CD4-positive, CD25-positive, alpha-beta regulatory T cell (primary cell): ENCODE results near the gene DCAF11. TPM values are rescaled to one million over a fixed set of nuclear protein-coding genes. Genes with fewer than 3 reads are reported as not detected.

Source experiments
- ATAC-seq, 2 donors: fragments of 150-1000 bp; cut with Tn5 transposase; one replicate each; pipeline ENCODE4 v1.10.0; 2021; ENCODE audit warnings: low read depth in 2 of 2, moderate number of reproducible peaks in 2 of 2, moderate library complexity in 1 of 2
- DNase-seq, 3 donors: peaks; one replicate each; pipeline versions ENCODE4 v3.0.0 to v3.0.0-alpha.2; 2012 to 2022; ENCODE audit warnings: mixed read lengths in 1 of 3
- H3K27ac ChIP-seq: one replicate; pipeline ENCODE4 v1.7.0; 2013; ENCODE audit warnings: mild to moderate bottlenecking, low read length; ENCODE audit not compliant: insufficient read depth, poor library complexity, severe bottlenecking
- H3K27me3 ChIP-seq: one replicate; pipeline ENCODE4 v1.7.0; 2013; ENCODE audit warnings: low read length; ENCODE audit not compliant: control insufficient read depth, insufficient read depth
- H3K36me3 ChIP-seq: one replicate; pipeline ENCODE4 v1.7.0; 2013; ENCODE audit warnings: mild to moderate bottlenecking, low read length, moderate library complexity; ENCODE audit not compliant: control insufficient read depth, insufficient read depth
- H3K4me1 ChIP-seq: 2 replicates; pipeline ENCODE4 v1.7.0; 2013; ENCODE audit warnings: mild to moderate bottlenecking, low read length; ENCODE audit not compliant: insufficient read depth, control insufficient read depth, poor library complexity, severe bottlenecking
- H3K4me3 ChIP-seq: one replicate; pipeline ENCODE4 v1.7.0; 2013; ENCODE audit warnings: low read depth, mild to moderate bottlenecking, low read length, moderate library complexity
- H3K9me3 ChIP-seq, 2 experiments: 1 replicate in 1 of 2; 2 replicates in 1 of 2; pipeline ENCODE4 v1.7.0; 2013; ENCODE audit warnings: low read length in 2 of 2, mild to moderate bottlenecking in 1 of 2, moderate library complexity in 1 of 2; ENCODE audit not compliant: control insufficient read depth in 2 of 2
- H3K27ac Mint-ChIP-seq, 3 donors: one replicate each; pipeline ENCODE4 v1.8.0; 2020 to 2022; ENCODE audit warnings: mild to moderate bottlenecking in 3 of 3, mixed read lengths in 3 of 3, moderate library complexity in 2 of 3
- H3K27me3 Mint-ChIP-seq: one replicate; pipeline ENCODE4 v1.8.0; 2022; ENCODE audit warnings: mild to moderate bottlenecking, mixed read lengths
- H3K36me3 Mint-ChIP-seq: one replicate; pipeline ENCODE4 v1.8.0; 2020; ENCODE audit warnings: mixed read lengths
- H3K4me1 Mint-ChIP-seq, 4 donors: one replicate each; pipeline ENCODE4 v1.8.0; 2020 to 2022; ENCODE audit warnings: mixed read lengths in 4 of 4, mild to moderate bottlenecking in 1 of 4
- H3K4me3 Mint-ChIP-seq, 4 donors: one replicate each; pipeline ENCODE4 v1.8.0; 2020 to 2022; ENCODE audit warnings: mild to moderate bottlenecking in 4 of 4, mixed read lengths in 4 of 4, moderate library complexity in 3 of 4
- H3K9me3 Mint-ChIP-seq, 7 donors: one replicate each; pipeline ENCODE4 v1.8.0; 2020 to 2022; ENCODE audit warnings: mixed read lengths in 7 of 7, mild to moderate bottlenecking in 3 of 7, moderate library complexity in 2 of 7
- polyA plus RNA-seq, 4 donors: library from polyadenylated mRNA; unstranded; fragments of 300-500 nt; fragmentation: Illumina TruSeq; gene quantifications; one replicate each; pipeline ENCODE4 v1.2.3, GENCODE V29; 2021
- total RNA-seq: library from RNA; stranded (reverse); gene quantifications from one replicate; pipeline ENCODE4 v1.2.3, GENCODE V29; 2022

Gene DCAF11
- total and polyA plus RNA-seq, 5 donors from 2014 or later: 73.4 to 97.8 (median 84.8) TPM

GRCh38 chr14:24075485-24076301, 38.9 kb upstream of the DCAF11 start:
- Histone ChIP-seq H3K4me1 (peaks cover 6% of the 10 kb centered on the region), H3K27me3 (no peaks in the 10 kb centered on the region), H3K27ac (no peak overlapping the region), H3K36me3 (no peaks in the 10 kb centered on the region), H3K9me3 (no peaks in the 10 kb centered on the region), H3K4me3 (no peak overlapping the region)
- Mint-ChIP-seq H3K9me3 (peaks cover 0 to 2% (median 0%) of the 10 kb centered on the region in 7 donors), H3K27ac (peak overlapping the region in 1 of 3 donors; percentile 7), H3K27me3 (peaks cover 10% of the 10 kb centered on the region), H3K4me3 (no peak overlapping the region), H3K36me3 (no peaks in the 10 kb centered on the region), H3K4me1 (peaks cover 2 to 13% (median 9%) of the 10 kb centered on the region in 4 donors)
- ATAC-seq (no peak), DNase-seq (peak in 1 of 3 donors; percentile 35)

GRCh38 chr14:24076302-24076601, 38.3 kb upstream of the DCAF11 start:
- Mint-ChIP-seq H3K27me3 (peaks cover 5% of the 10 kb centered on the region), H3K36me3 (no peaks in the 10 kb centered on the region), H3K9me3 (peaks cover 0 to 2% (median 0%) of the 10 kb centered on the region in 7 donors), H3K27ac (no peak overlapping the region), H3K4me1 (peaks cover 0 to 17% (median 12%) of the 10 kb centered on the region in 4 donors), H3K4me3 (no peak overlapping the region)
- peaks cover 9% of the 10 kb centered on the region for H3K4me1 ChIP-seq
- no peak overlapping the region for H3K4me3 ChIP-seq
- DNase-seq (no peak), ATAC-seq (no peak)
- no peak overlapping the region for H3K27ac ChIP-seq
- no peaks in the 10 kb centered on the region for H3K27me3 ChIP-seq
- no peaks in the 10 kb centered on the region for H3K9me3 ChIP-seq
- no peaks in the 10 kb centered on the region for H3K36me3 ChIP-seq

GRCh38 chr14:24077086-24077485, 37.5 kb upstream of the DCAF11 start:
- no peak for ATAC-seq
- Mint-ChIP-seq H3K36me3 (no peaks in the 10 kb centered on the region), H3K9me3 (peaks cover 0 to 2% (median 0%) of the 10 kb centered on the region in 7 donors), H3K27me3 (peaks cover 5% of the 10 kb centered on the region), H3K4me1 (peaks cover 3 to 21% (median 14%) of the 10 kb centered on the region in 4 donors), H3K4me3 (no peak overlapping the region), H3K27ac (no peak overlapping the region)
- no peaks in the 10 kb centered on the region for H3K9me3 ChIP-seq
- DNase-seq: no peak
- H3K4me1 ChIP-seq: peaks cover 15% of the 10 kb centered on the region
- no peak overlapping the region for H3K27ac ChIP-seq
- no peaks in the 10 kb centered on the region for H3K36me3 ChIP-seq
- no peaks in the 10 kb centered on the region for H3K27me3 ChIP-seq
- no peak overlapping the region for H3K4me3 ChIP-seq

GRCh38 chr14:24078146-24078545, 36.4 kb upstream of the DCAF11 start:
- peaks cover 3 to 26% (median 15%) of the 10 kb centered on the region in 4 donors for H3K4me1 Mint-ChIP-seq
- Histone ChIP-seq H3K27ac (no peak overlapping the region), H3K36me3 (no peaks in the 10 kb centered on the region), H3K27me3 (no peaks in the 10 kb centered on the region), H3K4me1 (peaks cover 17% of the 10 kb centered on the region), H3K4me3 (no peak overlapping the region), H3K9me3 (no peaks in the 10 kb centered on the region)
- peaks cover 5% of the 10 kb centered on the region for H3K27me3 Mint-ChIP-seq
- peak overlapping the region in 1 of 3 donors; percentile 11 for H3K27ac Mint-ChIP-seq
- H3K4me3 Mint-ChIP-seq: peak overlapping the region in 1 of 4 donors; percentile 35
- peaks cover 0 to 2% (median 0%) of the 10 kb centered on the region in 7 donors for H3K9me3 Mint-ChIP-seq
- H3K36me3 Mint-ChIP-seq: no peaks in the 10 kb centered on the region
- ATAC-seq (no peak), DNase-seq (no peak)

- H3K36me3 Mint-ChIP-seq: no peaks in the 10 kb centered on the region
- no peaks in the 10 kb centered on the region for H3K36me3 ChIP-seq
- peak overlapping the region in 2 of 3 donors; percentile 69 to 84 for H3K27ac Mint-ChIP-seq
- no peaks in the 10 kb centered on the region for H3K9me3 ChIP-seq
- ATAC-seq: no peak
- H3K4me3 ChIP-seq: no peak overlapping the region
- H3K4me1 ChIP-seq: peaks cover 17% of the 10 kb centered on the region
- H3K27ac ChIP-seq: no peak overlapping the region
- DNase-seq: no peak
- no peaks in the 10 kb centered on the region for H3K27me3 ChIP-seq
- peak overlapping the region in 2 of 4 donors; percentile 90 to 91 for H3K4me3 Mint-ChIP-seq
- peaks cover 3 to 26% (median 18%) of the 10 kb centered on the region in 4 donors for H3K4me1 Mint-ChIP-seq
- no peaks in the 10 kb centered on the region for H3K9me3 Mint-ChIP-seq
- no peaks in the 10 kb centered on the region for H3K27me3 Mint-ChIP-seq
Measured at GRCh38 chr14:24079491-24080141, 35.0 kb upstream of the DCAF11 start.

- peak overlapping the region; percentile 69 to 92 (median 83) for H3K27ac Mint-ChIP-seq
- H3K9me3 ChIP-seq: no peaks in the 10 kb centered on the region
- H3K27ac ChIP-seq: no peak overlapping the region
- peaks cover 17% of the 10 kb centered on the region for H3K4me1 ChIP-seq
- DNase-seq: no peak
- no peaks in the 10 kb centered on the region for H3K27me3 Mint-ChIP-seq
- no peaks in the 10 kb centered on the region for H3K9me3 Mint-ChIP-seq
- H3K36me3 Mint-ChIP-seq: no peaks in the 10 kb centered on the region
- H3K36me3 ChIP-seq: no peaks in the 10 kb centered on the region
- peak overlapping the region; percentile 61 to 91 (median 88) for H3K4me3 Mint-ChIP-seq
- no peaks in the 10 kb centered on the region for H3K27me3 ChIP-seq
- H3K4me1 Mint-ChIP-seq: peaks cover 3 to 26% (median 16%) of the 10 kb centered on the region in 4 donors
- ATAC-seq: no peak
- no peak overlapping the region for H3K4me3 ChIP-seq
Measured at GRCh38 chr14:24080142-24080530, 34.4 kb upstream of the DCAF11 start.

- no peaks in the 10 kb centered on the region for H3K36me3 Mint-ChIP-seq
- ATAC-seq (peak; percentile 88 to 90), DNase-seq (peak; percentile 57 to 82 (median 69))
- H3K4me3 ChIP-seq: peak overlapping the region; percentile 55
- H3K4me1 Mint-ChIP-seq: peaks cover 3 to 26% (median 16%) of the 10 kb centered on the region in 4 donors
- peaks cover 17% of the 10 kb centered on the region for H3K4me1 ChIP-seq
- H3K27me3 ChIP-seq: no peaks in the 10 kb centered on the region
- no peaks in the 10 kb centered on the region for H3K9me3 ChIP-seq
- no peaks in the 10 kb centered on the region for H3K9me3 Mint-ChIP-seq
- no peaks in the 10 kb centered on the region for H3K36me3 ChIP-seq
- peak overlapping the region; percentile 69 to 88 (median 69) for H3K27ac Mint-ChIP-seq
- peak overlapping the region; percentile 47 for H3K27ac ChIP-seq
- no peaks in the 10 kb centered on the region for H3K27me3 Mint-ChIP-seq
- peak overlapping the region; percentile 85 to 94 (median 90) for H3K4me3 Mint-ChIP-seq
Measured at GRCh38 chr14:24080888-24081738, 33.5 kb upstream of the DCAF11 start.
